ENCODE measurements around the gene PPP1R14D. TPM values are rescaled to one million over a fixed set of nuclear protein-coding genes. Genes with fewer than 3 reads are reported as not detected.

Gene PPP1R14D
- polyA plus RNA-seq, 1 donor from 2014 or later, result not detected

DNA sequence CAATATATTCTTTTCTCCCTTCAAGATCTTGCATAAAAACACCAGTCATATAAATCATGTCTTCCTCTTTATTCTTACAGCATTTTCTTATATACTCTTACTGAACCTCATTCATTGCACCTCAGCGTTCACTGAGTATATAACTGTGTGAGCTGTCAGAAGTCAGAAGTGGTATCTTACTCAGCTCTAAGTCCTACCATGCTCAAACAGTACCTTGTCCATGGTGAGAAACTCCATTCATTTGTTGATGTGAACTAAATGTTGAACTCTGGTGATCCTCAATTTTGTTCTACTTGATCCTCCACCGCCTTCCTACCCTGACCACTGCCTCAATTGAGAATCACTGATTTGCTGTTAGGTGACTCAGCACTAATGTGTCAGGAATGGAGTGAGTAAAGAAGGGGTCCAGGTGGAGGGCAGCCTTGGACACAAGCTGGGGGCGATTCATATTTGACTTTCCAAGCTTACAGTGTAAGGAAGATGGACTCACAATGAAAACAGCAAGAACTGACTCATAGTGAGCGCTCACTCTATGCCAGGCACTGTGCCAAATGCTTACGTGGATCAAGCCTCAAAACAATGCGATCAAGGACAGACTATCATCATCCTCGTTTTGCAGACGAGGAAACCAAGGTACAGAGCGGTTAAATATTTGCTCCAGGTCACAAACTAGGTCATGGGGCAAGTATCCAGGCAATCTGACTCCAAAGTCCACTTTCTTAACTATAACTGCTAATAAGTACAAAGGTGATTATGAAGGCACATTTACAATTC lies 35.1 kb downstream of the PPP1R14D start:
- H3K36me3 ChIP-seq (ENCODE audit: insufficient read depth, low read length), result peaks cover 3% of the 10 kb centered on the region
- no peak overlapping the region for H2AFZ ChIP-seq (ENCODE audit: low read depth, low read length)
- H3K9me2 ChIP-seq (ENCODE audit: insufficient read depth, low read length), result no peaks in the 10 kb centered on the region
- H3K9ac ChIP-seq (ENCODE audit: low read length), result no peak overlapping the region
- H3K9me3 ChIP-seq (ENCODE audit: low read length), result no peaks in the 10 kb centered on the region
- no peak for TF ChIP-seq TAF1 (IDR thresholded peaks at IDR 0.05; ENCODE audit: low read depth)
- no peak for TF ChIP-seq CTCF (IDR thresholded peaks at IDR 0.05; ENCODE audit: poor library complexity, severe bottlenecking)
- no peak for TF ChIP-seq SMC3 (conservative IDR thresholded peaks at IDR 0.05; ENCODE audit: poor library complexity)
- no peak for TF ChIP-seq EZH2 (IDR thresholded peaks at IDR 0.05; ENCODE audit: borderline replicate concordance, insufficient read depth, low read length, poor library complexity, severe bottlenecking)
- no peak for TF ChIP-seq RAD21 (conservative IDR thresholded peaks at IDR 0.05)
- TF ChIP-seq REST (IDR thresholded peaks at IDR 0.05; ENCODE audit: borderline replicate concordance), result no peak
- no peak for TF ChIP-seq EP300 (conservative IDR thresholded peaks at IDR 0.05; ENCODE audit: poor library complexity, severe bottlenecking)
- no peak for TF ChIP-seq MXI1 (conservative IDR thresholded peaks at IDR 0.05; ENCODE audit: poor library complexity, severe bottlenecking)
- no peak for TF ChIP-seq POLR2AphosphoS5 (IDR thresholded peaks at IDR 0.05)
- no peaks in the 10 kb centered on the region for H3F3A ChIP-seq (ENCODE audit: insufficient read depth, low read length, poor library complexity, severe bottlenecking)
- H4K20me1 ChIP-seq (ENCODE audit: insufficient read depth), result no peaks in the 10 kb centered on the region
- no peaks in the 10 kb centered on the region for H3K27me3 ChIP-seq (ENCODE audit: insufficient read depth, low read depth, low read length)
- no peak overlapping the region for H3K4me2 ChIP-seq (ENCODE audit: low read length)
- no peak overlapping the region for H3K27ac ChIP-seq (ENCODE audit: low read length)
- no peaks in the 10 kb centered on the region for H3K79me2 ChIP-seq (replicated peaks; ENCODE audit: insufficient read depth, low read length)
- no peak overlapping the region for H3K4me3 ChIP-seq (ENCODE audit: low read length)

GRCh38 chr15:40792394-40792793 lies 36.1 kb downstream of the PPP1R14D start:
- Histone ChIP-seq H3K9me3 (ENCODE audit: low read length) (no peaks in the 10 kb centered on the region), H3K9ac (ENCODE audit: low read length) (no peak overlapping the region), H3K79me2 (replicated peaks; ENCODE audit: insufficient read depth, low read length) (no peaks in the 10 kb centered on the region), H3K4me2 (ENCODE audit: low read length) (no peak overlapping the region), H2AFZ (ENCODE audit: low read depth, low read length) (no peak overlapping the region), H3K27me3 (ENCODE audit: insufficient read depth, low read depth, low read length) (no peaks in the 10 kb centered on the region), H3K4me3 (ENCODE audit: low read length) (no peak overlapping the region), H4K20me1 (ENCODE audit: insufficient read depth) (no peaks in the 10 kb centered on the region), H3F3A (ENCODE audit: insufficient read depth, low read length, poor library complexity, severe bottlenecking) (no peaks in the 10 kb centered on the region), H3K27ac (ENCODE audit: low read length) (no peak overlapping the region), H3K9me2 (ENCODE audit: insufficient read depth, low read length) (no peaks in the 10 kb centered on the region), H3K36me3 (ENCODE audit: insufficient read depth, low read length) (no peaks in the 10 kb centered on the region)
- TF ChIP-seq SMC3 (conservative IDR thresholded peaks at IDR 0.05; ENCODE audit: poor library complexity) (no peak), REST (IDR thresholded peaks at IDR 0.05; ENCODE audit: borderline replicate concordance) (no peak)

Data from neural cell (in vitro differentiated cells).